Measurements from ENCODE around the gene VSIG4.

GRCh38 chrX:66000178-66000577, 39.7 kb downstream of the VSIG4 start:
- TF ChIP-seq CTCF (conservative IDR thresholded peaks at IDR 0.05; ENCODE audit: low read depth, low read length): no peak
- no peak for TF ChIP-seq EZH2 (IDR thresholded peaks at IDR 0.05; ENCODE audit: low read length, unreplicated experiment)
- TF ChIP-seq EZH2phosphoT487 (IDR thresholded peaks at IDR 0.05; ENCODE audit: borderline replicate concordance, low read length): no peak

All from PC-3 (cell line).